ENCODE results near the gene GHRHR. TPM values are rescaled to one million over a fixed set of nuclear protein-coding genes. Genes with fewer than 3 reads are reported as not detected.
A peak's percentile ranks its signal among the peaks of the same experiment; 100 is the strongest.

GHRHR gene
- total and polyA plus RNA-seq, 9 donors: not detected

- Histone ChIP-seq H3K36me3 (no peaks in the 10 kb centered on the region), H3K27me3 (no peaks in the 10 kb centered on the region), H3K4me3 (no peak overlapping the region), H3K4me1 (ENCODE audit: insufficient read depth) (peaks cover 5% of the 10 kb centered on the region), H3K27ac (peak overlapping the region in 1 of 2 donors; percentile 64), H3K9me3 (no peaks in the 10 kb centered on the region)
- intact Hi-C loops (cut with DNase I): no loop called here
- WGBS, 3 donors: 87 to 90% (median 89%) methylated on average over 5 of the region's 5 CpGs
- no peak for DNase-seq
- TF ChIP-seq POLR2A (IDR thresholded peaks at IDR 0.05) (no peak), EP300 (IDR thresholded peaks at IDR 0.05) (no peak)
- TF ChIP-seq, protein P1, sequence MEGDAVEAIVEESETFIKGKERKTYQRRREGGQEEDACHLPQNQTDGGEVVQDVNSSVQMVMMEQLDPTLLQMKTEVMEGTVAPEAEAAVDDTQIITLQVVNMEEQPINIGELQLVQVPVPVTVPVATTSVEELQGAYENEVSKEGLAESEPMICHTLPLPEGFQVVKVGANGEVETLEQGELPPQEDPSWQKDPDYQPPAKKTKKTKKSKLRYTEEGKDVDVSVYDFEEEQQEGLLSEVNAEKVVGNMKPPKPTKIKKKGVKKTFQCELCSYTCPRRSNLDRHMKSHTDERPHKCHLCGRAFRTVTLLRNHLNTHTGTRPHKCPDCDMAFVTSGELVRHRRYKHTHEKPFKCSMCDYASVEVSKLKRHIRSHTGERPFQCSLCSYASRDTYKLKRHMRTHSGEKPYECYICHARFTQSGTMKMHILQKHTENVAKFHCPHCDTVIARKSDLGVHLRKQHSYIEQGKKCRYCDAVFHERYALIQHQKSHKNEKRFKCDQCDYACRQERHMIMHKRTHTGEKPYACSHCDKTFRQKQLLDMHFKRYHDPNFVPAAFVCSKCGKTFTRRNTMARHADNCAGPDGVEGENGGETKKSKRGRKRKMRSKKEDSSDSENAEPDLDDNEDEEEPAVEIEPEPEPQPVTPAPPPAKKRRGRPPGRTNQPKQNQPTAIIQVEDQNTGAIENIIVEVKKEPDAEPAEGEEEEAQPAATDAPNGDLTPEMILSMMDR (IDR thresholded peaks at IDR 0.05): no peak
Measured at GRCh38 chr7:31028006-31028405, 64.3 kb downstream of the GHRHR start.

- intact Hi-C loops (cut with DNase I): no loop called here
- Histone ChIP-seq H3K4me1 (ENCODE audit: insufficient read depth) (peaks cover 5% of the 10 kb centered on the region), H3K27me3 (no peaks in the 10 kb centered on the region), H3K9me3 (no peaks in the 10 kb centered on the region), H3K4me3 (no peak overlapping the region), H3K27ac (peak overlapping the region in 1 of 2 donors; percentile 64), H3K36me3 (no peaks in the 10 kb centered on the region)
- peak in 1 of 5 donors; percentile 18 for DNase-seq
- WGBS, 3 donors: 90 to 94% (median 92%) methylated on average over 17 to 18 of the region's 18 CpGs
- TF ChIP-seq, protein P1 (IDR thresholded peaks at IDR 0.05): no peak
- TF ChIP-seq POLR2A (IDR thresholded peaks at IDR 0.05) (no peak), EP300 (IDR thresholded peaks at IDR 0.05) (no peak)
Measured at GRCh38 chr7:31028417-31028992, 64.8 kb downstream of the GHRHR start.

Other genes starting within 250 kb of the GHRHR start
- 100 to 1,000 TPM in 1 of 7 donors, 10 to 100 TPM in 4, 1 to 10 TPM in 1, under 1 TPM in 1; 0.99 to 153 (median 41.8) TPM for gene INMT, start 211.8 kb upstream of the GHRHR start, total RNA-seq
- 10 to 100 TPM; 11.9 to 37.3 TPM for gene INMT, start 211.8 kb upstream of the GHRHR start, polyA plus RNA-seq
- gene MINDY4, start 192.5 kb upstream of the GHRHR start, total RNA-seq: 10 to 100 TPM in 5 of 7 donors, 1 to 10 TPM in 2; 7.9 to 30.3 (median 22.9) TPM
- 1 to 10 TPM; 6.9 to 8.4 TPM for gene MINDY4, start 192.5 kb upstream of the GHRHR start, polyA plus RNA-seq
- gene AQP1, start 52.1 kb upstream of the GHRHR start, total RNA-seq: 100 to 1,000 TPM in 1 of 7 donors, 10 to 100 TPM in 6; 10.2 to 114 (median 47.0) TPM
- 100 to 1,000 TPM in 1 of 2 donors, 10 to 100 TPM in 1; 91.0 to 151 TPM for gene AQP1, start 52.1 kb upstream of the GHRHR start, polyA plus RNA-seq
- 1 to 10 TPM in 5 of 7 donors, under 1 TPM in 2; 0.33 to 9.2 (median 5.0) TPM for gene ADCYAP1R1, start 88.4 kb downstream of the GHRHR start, total RNA-seq
- 1 to 10 TPM in 1 of 2 donors, under 1 TPM in 1; 0.40 to 7.1 TPM for gene ADCYAP1R1, start 88.4 kb downstream of the GHRHR start, polyA plus RNA-seq